Hepatocyte (in vitro differentiated cells): ENCODE results near the gene C1QL3.

ENCODE experiments used
- CTCF ChIP-seq: fragments of 200-600 bp; sonication (generic); IDR thresholded peaks from 2 replicates; pipeline ENCODE4 v1.5.1; 2016; ENCODE audit warnings: antibody characterized with exemption, mild to moderate bottlenecking; ENCODE audit not compliant: poor library complexity
- EZH2 ChIP-seq: fragments of 200-600 bp; sonication (generic); IDR thresholded peaks from 2 replicates; pipeline ENCODE4 v1.6.1; 2016; ENCODE audit warnings: antibody characterized with exemption, mild to moderate bottlenecking, borderline replicate concordance

- no peak for TF ChIP-seq EZH2
- no peak for TF ChIP-seq CTCF
These were observed 37.6 kb upstream of the C1QL3 start for GRCh38 chr10:16559236-16559773.
